ENCODE data around the gene SERPINF2. TPM values are rescaled to one million over a fixed set of nuclear protein-coding genes. Genes with fewer than 3 reads are reported as not detected.
"Not testable (repeated sequence)": the region's sequence is repeated elsewhere in the genome, so short reads cannot be mapped to it uniquely, and the experiment has no call there.

SERPINF2 gene
- total RNA-seq, 2 donors from 2014 or later: 1.0 to 1.7 TPM

DNA sequence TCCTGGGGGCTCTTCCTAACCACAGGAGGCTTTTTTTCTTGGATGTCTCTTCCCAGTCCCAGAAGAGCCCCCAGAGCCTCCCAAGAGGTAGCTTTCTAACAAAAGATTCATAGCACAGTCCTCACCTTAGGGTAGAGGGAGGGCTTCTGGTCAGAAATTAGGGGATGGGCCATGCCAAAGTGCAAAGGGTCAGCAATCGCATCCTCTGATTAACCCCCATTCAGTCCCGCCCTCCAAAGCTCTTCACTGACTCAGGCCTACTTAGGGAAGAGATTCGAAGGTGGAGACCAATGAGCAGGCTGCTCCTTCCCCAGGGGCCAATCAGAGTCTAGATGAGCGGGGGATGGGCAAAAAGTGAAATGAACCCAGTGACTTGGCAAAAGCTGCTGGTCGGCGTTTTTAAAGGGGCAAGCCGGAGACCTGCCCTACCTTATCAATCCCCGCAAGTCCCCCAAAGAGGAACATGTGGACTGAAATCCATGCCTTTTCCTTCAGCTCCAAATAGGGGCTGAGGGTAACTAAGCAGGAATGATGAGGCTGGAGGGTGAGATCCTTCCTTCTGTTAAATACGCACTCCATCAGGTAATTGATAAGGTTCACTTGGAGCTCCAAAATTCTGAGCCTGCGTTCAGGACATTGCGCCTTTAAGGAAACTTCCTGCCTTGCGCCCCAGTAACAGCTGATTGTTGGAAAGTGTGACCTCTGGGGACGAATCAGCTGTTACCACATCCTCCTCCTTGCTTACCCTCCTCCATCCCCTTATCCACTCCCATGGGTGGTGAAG is 25.6 kb upstream of the SERPINF2 start:
- H3K27me3 ChIP-seq: no peaks in the 10 kb centered on the region
- H3K9me3 ChIP-seq: no peaks in the 10 kb centered on the region
- no peaks in the 10 kb centered on the region for H3K36me3 ChIP-seq
- intact Hi-C loops (cut with DNase I): no loop called here
- H3K27ac ChIP-seq: peak overlapping the region; percentile 99
- TF ChIP-seq, protein P1, sequence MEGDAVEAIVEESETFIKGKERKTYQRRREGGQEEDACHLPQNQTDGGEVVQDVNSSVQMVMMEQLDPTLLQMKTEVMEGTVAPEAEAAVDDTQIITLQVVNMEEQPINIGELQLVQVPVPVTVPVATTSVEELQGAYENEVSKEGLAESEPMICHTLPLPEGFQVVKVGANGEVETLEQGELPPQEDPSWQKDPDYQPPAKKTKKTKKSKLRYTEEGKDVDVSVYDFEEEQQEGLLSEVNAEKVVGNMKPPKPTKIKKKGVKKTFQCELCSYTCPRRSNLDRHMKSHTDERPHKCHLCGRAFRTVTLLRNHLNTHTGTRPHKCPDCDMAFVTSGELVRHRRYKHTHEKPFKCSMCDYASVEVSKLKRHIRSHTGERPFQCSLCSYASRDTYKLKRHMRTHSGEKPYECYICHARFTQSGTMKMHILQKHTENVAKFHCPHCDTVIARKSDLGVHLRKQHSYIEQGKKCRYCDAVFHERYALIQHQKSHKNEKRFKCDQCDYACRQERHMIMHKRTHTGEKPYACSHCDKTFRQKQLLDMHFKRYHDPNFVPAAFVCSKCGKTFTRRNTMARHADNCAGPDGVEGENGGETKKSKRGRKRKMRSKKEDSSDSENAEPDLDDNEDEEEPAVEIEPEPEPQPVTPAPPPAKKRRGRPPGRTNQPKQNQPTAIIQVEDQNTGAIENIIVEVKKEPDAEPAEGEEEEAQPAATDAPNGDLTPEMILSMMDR (IDR thresholded peaks at IDR 0.05): no peak
- peak; percentile 98 for DNase-seq
- peaks cover 25% of the 10 kb centered on the region for H3K4me1 ChIP-seq
- peak overlapping the region; percentile 71 for H3K4me3 ChIP-seq
- peak overlapping the region; percentile 93 to 94 for H3K9ac ChIP-seq (ENCODE audit: low read depth in 2 of 2, low read length in 2 of 2)

GRCh38 chr17:1718362-1719165 is 24.1 kb upstream of the SERPINF2 start:
- Histone ChIP-seq H3K9ac (ENCODE audit: low read depth in 2 of 2, low read length in 2 of 2) (no peak overlapping the region), H3K9me3 (no peaks in the 10 kb centered on the region), H3K27me3 (no peaks in the 10 kb centered on the region), H3K4me3 (no peak overlapping the region), H3K36me3 (no peaks in the 10 kb centered on the region), H3K4me1 (peaks cover 18% of the 10 kb centered on the region), H3K27ac (peak overlapping the region; percentile 99)
- intact Hi-C loops (cut with DNase I): no loop called here
- no peak for DNase-seq
- TF ChIP-seq, protein P1 (IDR thresholded peaks at IDR 0.05): no peak

GRCh38 chr17:1720856-1721386 is 21.8 kb upstream of the SERPINF2 start:
- Histone ChIP-seq H3K9me3 (no peaks in the 10 kb centered on the region), H3K27me3 (no peaks in the 10 kb centered on the region), H3K36me3 (no peaks in the 10 kb centered on the region), H3K4me3 (no peak overlapping the region), H3K9ac (ENCODE audit: low read depth in 2 of 2, low read length in 2 of 2) (peak overlapping the region in 1 of 2 donors; percentile 58), H3K27ac (no peak overlapping the region), H3K4me1 (peaks cover 14% of the 10 kb centered on the region)
- intact Hi-C loops (cut with DNase I): loop anchor here (5.0 kb wide), 1 partner anchor 146 kb away; no protein-coding TSS in a partner anchor
- TF ChIP-seq, protein P1 (IDR thresholded peaks at IDR 0.05): peak; percentile 91
- peak; percentile 81 for DNase-seq

- not testable (repeated sequence) for H3K4me3 ChIP-seq; H3K27ac ChIP-seq; DNase-seq; H3K9ac ChIP-seq (ENCODE audit: low read depth in 2 of 2, low read length in 2 of 2); H3K36me3 ChIP-seq; H3K9me3 ChIP-seq; H3K27me3 ChIP-seq
- peaks cover 14% of the 10 kb centered on the region for H3K4me1 ChIP-seq
- intact Hi-C loops (cut with DNase I): loop anchor here (5.0 kb wide), 1 partner anchor 145 kb away; no protein-coding TSS in a partner anchor
Measured at GRCh38 chr17:1722022-1722421, 20.6 kb upstream of the SERPINF2 start.

DNA sequence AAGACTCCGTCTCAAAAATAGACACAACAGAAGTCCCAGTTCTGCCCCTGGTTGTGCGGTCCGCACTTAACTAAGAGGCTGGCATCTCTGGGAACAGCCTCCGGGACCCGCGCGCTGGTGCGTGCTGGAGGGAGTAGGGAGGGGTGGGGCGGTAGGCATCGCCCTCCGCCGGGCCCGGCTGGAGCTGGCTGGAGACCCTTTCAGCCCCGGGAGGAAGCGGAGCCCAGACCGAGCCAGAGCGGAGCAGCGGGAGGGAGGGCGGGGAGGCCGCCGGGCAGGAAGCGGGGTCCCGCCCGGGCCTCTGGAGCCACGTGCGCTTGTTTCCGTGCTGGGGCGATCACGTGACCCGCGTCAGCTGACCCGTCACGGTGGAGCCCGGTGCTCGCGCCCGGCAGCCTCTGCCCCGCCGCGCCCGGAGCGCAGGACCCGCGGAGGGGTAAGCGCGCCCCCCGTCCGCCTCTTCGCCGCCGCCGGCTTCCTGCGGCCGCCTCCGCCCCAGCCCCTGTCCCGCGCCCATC is 18.3 kb upstream of the SERPINF2 start, which contains the start of gene WDR81:
Gene WDR81 (plus strand): TSS at position 354 of the 518 bp plus-strand sequence. CDS start 256 bp downstream, outside the sequence.
- Histone ChIP-seq H3K9me3 (no peaks in the 10 kb centered on the region), H3K9ac (ENCODE audit: low read depth in 2 of 2, low read length in 2 of 2) (peak within 1 kb of the TSS; percentile 81 to 87), H3K27ac (peak within 1 kb of the TSS; percentile 67), H3K4me3 (peak within 1 kb of the TSS; percentile 77), H3K36me3 (no peaks in the 10 kb centered on the region), H3K27me3 (no peaks in the 10 kb centered on the region), H3K4me1 (peaks cover 6% of the 10 kb centered on the region)
- TF ChIP-seq, protein P1 (IDR thresholded peaks at IDR 0.05): no peak
- intact Hi-C loops (cut with DNase I): loop anchor here (5.0 kb wide), 1 partner anchor 143 kb away; no protein-coding TSS in a partner anchor
- peak; percentile 93 for DNase-seq
